Hematopoietic multipotent progenitor cell treated with erythropoietin and hydrocortisone succinate and interleukin-3 and kit ligand, for 4 days (in vitro differentiated cells): ENCODE results near the gene PPP3CA.

Experiments used
- DNase-seq: peaks from one replicate; pipeline ENCODE4 v3.0.0-alpha.2; 2015

The PPP3CA gene

DNA sequence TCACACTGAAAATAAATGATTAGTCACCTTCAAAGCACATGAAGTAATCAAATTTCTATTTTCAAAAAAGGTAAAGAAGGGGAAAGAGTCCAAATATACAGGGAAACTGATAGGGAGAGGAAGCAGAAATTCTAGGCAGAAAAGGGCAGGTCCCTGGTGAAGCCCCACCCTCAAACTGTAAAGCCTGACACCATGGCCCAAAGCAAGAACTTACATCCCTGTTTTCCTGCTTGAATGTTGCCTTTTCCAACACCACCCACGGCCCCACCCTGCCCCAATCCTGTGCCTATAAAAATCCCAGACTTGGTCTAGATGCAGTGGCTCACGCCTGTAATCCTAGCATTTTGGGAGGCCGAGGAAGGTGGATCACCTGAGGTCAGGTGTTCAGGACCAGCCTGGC lies 361.8 kb downstream of the PPP3CA start:
- DNase-seq = no peak

GRCh38 chr4:100984901-100985300 lies 362.4 kb downstream of the PPP3CA start:
- no peak for DNase-seq

- no peak for DNase-seq
Observed at GRCh38 chr4:100983426-100983825, 363.9 kb downstream of the PPP3CA start.

DNA sequence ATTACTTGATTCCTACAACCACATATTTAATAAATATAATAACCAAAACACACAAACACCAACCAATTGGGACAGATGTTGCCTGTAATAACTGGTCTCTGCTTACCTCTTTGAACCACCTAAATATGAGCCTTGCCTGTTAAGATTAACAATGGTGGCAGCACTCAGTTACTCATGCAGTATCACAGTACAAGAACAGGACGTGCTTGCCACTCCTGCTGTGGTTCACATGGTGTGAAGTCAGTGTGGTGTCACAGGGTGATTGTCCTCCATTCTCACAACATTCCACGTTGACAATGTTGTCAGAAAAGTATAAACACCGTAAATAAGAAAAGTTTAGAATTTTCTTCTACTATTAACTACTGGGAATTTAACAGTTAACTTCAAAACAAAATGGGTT lies 365.0 kb downstream of the PPP3CA start:
- DNase-seq = no peak

GRCh38 chr4:100981447-100982204 lies 365.7 kb downstream of the PPP3CA start:
- peak; percentile 66 for DNase-seq

DNA sequence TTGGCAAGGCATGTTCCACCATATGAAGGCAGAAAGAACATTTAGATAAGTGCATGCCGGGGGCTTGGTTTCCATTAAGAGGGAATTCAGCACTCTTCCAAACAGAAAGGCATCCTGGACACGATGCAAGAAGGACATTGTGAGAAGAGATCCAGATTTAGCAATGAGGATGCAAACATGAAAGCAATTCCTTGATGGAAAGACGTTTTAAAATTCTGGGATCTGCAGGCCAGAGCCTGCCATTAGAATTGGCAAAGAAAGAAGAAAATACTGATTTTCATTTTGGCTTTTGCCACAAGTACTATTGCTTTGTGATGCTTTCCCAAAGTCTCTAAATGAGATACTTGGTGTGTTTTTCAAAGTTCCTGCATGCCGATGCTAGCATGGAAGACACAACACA lies 367.6 kb downstream of the PPP3CA start:
- no peak for DNase-seq

DNA sequence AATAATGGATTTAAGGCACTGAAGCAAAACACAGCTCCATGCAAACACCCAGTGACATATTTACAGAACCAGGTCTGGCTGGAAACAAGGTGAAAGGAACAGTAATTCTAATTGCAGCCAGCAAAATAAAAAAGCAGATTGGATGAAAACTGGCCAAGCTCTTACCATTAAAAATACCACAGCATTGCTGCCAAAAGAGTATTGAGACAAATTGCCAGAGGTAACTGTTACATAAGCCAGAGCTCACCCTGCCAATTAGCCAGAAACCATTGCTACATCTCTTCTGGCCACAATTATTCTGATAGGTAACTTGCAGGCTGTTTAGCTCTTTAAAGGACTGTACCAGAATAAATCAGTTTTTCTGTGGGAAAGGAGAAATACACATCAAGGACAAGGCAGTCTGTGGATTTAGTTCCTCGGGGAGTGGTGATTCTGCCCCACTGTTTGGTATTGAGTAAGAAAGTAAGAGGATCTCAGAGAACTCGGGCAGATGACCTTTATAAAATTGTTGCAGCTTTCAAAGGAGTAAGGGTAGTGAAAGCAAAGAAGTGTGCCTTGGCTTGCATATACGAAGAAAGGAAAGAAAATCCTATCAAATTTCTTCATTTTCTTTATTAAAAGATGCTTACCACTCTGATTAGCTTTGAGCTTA lies 369.5 kb downstream of the PPP3CA start:
- DNase-seq = no peak

DNA sequence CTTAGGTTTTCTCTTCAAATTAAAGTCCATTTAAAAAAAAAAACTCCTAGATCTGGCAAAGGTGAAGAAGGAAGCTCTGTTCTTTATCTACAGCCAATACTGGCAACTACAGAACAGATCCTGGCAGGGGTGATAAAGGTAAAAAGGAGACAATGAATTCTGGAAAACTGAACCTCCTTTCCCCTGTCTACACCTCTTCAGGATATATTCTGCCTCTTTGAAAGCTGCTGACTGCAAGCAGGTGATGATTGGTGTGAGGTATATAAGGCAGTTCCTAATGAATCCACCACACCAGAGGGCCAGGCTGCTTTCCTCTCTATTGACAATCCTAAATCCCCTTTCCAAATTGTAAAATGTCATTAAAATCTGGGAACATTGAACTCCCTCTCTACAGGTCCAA lies 370.1 kb downstream of the PPP3CA start:
- DNase-seq = no peak
